CD4-positive, alpha-beta T cell treated with Interleukin-6 for 4 hours (primary cell): Measurements from ENCODE around the gene SHB.
"Not testable (repeated sequence)": the region's sequence is repeated elsewhere in the genome, so short reads cannot be mapped to it uniquely, and the experiment has no call there.

Experiments
- DNase-seq: peaks from one replicate; pipeline ENCODE4 v3.0.0-alpha.2; 2020; ENCODE audit warnings: mixed read lengths

SHB gene

DNA sequence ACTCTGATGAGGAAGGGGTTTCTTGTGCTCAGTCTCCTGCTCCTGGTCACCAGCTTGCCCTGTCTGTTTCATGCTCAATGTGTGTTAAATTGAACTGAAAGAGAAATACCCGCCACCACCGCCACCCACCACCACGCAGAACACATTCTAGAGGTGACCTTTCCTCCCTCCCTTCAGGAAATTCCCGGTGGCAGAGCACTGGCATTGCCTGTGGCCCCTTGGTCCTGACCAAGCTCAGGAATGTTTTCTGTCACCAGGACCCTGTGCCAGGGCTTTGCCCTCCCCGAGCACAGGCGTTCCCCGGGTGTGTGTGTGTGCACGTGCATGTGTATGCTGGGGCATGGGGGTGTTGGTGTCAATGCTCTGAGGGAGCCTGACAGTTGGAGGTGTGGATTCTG lies 154.9 kb downstream of the SHB start:
- DNase-seq: no peak

DNA sequence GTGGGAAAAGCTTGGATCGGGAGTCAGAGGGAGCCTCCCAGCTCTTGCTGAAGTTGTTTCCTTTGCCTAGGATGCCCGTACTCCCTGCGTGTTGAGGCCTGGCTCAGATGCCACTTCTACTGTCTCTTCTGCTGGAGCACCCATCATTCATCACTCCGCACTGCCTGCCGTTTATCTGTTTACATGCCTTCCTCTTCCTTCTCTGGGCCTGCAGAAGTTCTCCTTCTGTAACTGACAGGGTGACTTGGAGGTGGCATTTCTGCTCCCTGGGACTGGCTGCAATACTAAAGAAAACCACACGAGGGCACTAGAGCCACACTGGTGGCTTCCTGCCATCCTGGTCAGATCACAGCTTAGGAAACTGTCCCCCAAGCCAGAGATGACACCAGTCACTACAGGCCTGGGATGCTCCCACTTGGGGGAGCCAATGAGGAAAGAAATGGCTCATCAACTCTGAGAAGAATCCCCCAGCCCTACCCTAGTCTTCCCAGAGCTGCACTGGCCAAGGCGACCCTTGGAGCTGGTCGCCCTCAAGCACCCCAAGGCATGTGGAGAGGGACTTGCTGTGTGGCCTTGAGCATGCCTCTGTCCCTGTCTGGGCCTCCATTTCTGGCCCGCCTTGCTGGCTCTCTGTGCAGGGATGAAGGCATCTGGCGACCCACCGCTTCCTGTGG lies 155.4 kb downstream of the SHB start:
- DNase-seq: peak; percentile 79

GRCh38 chr9:37911271-37911681 lies 157.8 kb downstream of the SHB start:
- DNase-seq: no peak

DNA sequence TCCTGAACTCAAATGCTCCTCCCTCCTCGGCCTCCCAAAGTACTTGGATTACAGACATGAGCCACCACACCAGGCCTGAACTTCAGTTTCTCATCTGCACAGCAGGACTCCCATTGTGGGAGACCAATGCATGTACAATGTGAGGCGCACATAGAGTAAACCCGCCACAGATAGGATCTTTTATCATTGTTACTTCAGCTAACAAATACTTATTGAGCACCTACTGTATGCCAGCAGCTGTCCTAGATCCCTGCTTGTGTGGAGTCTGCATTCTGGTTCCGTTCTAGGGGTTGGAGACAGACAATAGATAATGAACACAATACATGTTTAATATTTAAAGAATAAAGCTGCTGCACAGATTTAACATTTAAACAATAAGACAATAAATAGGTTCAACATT lies 158.8 kb downstream of the SHB start:
- DNase-seq: no peak

DNA sequence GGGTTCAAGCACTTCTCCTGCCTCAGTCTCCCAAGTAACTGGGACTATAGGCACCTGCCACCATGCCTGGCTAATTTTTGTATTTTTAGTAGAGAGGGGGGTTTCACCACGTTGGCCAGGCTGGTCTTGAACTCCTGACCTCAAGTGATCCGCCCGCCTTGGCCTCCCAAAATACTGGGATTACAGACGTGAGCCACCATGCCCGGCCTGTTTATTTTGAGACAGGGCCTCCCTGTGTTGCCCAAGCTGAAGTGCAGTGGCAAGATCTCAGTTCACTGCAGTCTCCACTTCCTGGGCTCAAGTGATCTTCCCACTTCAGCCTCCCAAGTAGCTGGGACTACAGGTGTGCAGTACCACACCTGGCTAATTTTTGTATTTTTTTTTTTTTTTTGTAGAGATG lies 159.2 kb downstream of the SHB start:
- DNase-seq: not testable (repeated sequence)

- DNase-seq: no peak
Measured at GRCh38 chr9:37909326-37909725, 159.7 kb downstream of the SHB start.

- DNase-seq: no peak
Measured at GRCh38 chr9:37908698-37909186, 160.3 kb downstream of the SHB start.

DNA sequence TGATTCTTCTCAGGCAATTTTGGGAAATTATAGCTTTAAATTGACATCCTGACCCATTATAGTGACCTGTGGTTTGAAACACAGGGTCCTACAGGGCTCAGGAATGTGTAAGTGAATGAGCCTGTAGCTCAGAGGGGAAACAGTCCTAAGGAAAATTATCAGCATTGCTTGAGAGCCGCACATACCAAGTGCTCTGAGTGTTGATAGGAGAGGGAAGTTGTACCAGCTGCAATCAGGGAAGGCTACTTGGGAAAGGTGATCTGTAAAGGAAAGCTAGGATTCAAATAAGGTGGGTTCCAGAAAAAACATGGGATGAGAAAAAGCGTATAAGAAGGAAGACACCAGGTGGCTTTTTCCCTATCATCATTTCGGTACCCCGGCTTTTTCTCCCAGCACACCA lies 160.7 kb downstream of the SHB start:
- DNase-seq: no peak

DNA sequence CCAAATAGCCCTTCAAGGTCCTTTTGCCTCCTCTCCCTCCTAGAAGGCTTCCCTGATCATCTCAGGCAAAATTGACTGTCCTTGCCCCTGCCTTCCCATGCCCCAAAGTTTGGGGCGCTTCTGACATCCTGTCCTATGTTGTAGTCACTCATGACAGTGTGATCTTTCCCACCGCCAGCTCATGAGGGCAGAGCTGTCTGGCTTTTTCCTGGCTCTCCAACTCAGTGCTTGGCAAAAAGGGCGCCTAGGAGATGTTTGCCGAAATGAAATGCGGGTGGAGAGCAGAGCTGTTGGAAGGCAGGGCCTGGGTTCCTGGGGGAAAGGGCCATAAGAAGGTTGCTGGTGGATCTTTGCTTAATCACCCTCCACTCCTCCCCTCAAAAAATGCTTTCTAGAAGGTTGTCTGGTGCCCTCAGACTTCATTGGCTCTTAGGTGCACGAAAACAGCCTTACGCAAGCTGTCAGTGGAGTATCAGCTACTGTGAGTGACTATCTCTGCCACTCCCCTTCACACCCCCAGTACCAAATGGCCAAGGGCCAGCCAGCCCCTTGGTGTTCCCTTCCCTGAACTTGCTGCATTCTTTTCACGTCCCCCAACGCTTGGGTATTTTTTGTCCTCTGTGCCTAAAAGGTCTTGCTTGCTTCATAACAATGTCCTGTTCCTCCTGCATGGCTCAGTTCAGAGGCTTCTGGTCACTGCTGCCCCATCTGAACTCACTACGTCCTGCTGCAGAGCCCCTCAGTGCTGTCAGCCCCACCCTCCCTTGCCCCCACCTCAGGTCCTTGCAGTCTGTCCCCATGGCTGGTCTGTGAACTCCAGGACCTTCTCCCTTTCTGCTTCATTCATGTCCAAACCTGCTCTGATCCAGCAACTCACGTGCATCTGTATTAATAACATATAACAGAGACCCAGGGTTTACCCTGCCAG lies 162.5 kb downstream of the SHB start:
- DNase-seq: no peak

GRCh38 chr9:37905776-37906175 lies 163.3 kb downstream of the SHB start:
- DNase-seq: no peak

- DNase-seq: no peak
Measured at GRCh38 chr9:37905131-37905505, 163.9 kb downstream of the SHB start.

GRCh38 chr9:37904445-37905130 lies 164.4 kb downstream of the SHB start:
- DNase-seq: peak; percentile 15

- DNase-seq: peak; percentile 95
Measured at GRCh38 chr9:37903647-37904444, 165.2 kb downstream of the SHB start, which contains the start of gene SLC25A51. SLC25A51 (minus strand) TSS chr9:37904127; CDS start chr9:37888550, 15,577 bp downstream.

- DNase-seq: no peak
Measured at GRCh38 chr9:37902796-37903646, 166.0 kb downstream of the SHB start.

DNA sequence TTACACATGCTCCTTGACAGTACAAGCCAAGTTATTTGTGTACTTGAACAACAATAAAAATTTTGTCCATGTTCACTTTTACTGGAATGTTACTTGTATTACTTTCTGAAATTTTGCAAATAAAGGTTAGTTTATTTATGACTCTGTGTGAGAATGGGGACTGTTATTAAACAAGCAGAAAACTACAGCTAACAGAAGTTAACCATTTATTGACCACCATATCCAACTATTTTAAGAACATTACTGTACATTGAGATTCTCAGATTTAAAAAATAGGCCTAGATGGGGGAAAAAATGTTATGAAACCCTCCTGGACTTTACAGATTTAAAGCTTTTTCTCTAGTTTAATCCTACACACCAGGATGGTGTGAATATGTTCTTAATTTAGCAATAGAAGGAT lies 166.9 kb downstream of the SHB start:
- no peak for DNase-seq

DNA sequence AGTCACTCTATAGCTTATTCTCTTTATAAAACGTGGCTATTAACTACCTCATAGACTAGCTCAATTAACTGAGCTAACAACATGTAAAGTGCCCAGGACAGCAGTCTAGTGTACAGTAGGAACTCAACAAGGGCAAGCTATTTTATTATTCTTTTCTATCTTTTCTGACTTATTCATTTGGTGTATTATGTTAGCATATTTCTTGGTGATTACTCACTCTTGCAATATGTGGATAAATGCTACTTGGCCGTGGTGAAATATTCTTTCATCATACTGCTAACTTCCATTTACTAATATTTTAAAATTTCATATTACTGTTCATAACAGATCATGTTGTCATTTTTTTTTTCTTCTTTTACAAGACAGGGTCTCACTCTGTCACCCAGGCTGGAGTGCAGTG lies 170.0 kb downstream of the SHB start:
- DNase-seq: no peak

DNA sequence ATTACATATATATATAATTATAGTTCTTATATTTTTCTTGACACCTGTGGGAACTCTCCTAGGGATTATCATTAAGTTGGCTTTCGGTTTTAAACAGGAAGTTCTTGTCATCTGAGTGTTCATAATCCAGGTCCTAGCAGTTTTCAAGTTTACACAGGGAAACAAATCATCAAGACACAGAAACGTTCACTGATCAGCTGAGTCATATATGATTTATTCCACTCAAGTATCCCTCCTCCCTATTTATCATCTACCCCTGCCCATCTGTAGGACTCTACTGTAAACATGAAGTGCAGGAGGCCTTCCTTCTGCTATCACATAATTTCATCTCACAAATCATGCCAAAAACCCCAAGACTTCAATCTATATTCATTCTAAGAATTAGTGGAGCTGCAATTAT lies 171.4 kb downstream of the SHB start:
- no peak for DNase-seq

- no peak for DNase-seq
Measured at GRCh38 chr9:37892063-37892462, 177.0 kb downstream of the SHB start.

GRCh38 chr9:37891042-37891441 lies 178.0 kb downstream of the SHB start:
- DNase-seq: not testable (repeated sequence)

DNA sequence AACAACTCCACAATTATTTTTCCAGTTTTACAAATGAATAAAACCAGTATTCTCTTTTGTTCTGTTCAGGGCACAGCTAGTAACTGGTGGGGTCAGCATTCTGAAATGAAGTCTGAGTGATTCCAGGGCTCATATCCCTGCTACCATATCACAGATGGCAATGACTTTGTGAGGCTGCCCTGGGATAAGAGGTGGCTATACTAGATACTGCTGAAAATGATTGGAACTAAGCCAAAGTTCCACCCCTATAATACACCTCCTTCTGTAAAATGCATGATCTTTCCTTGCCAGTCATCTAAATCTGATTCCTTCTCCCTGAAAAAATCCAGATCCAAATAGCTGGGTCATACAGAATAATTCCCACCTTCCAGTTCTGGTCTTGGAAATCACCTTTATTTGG lies 179.5 kb downstream of the SHB start:
- no peak for DNase-seq

DNA sequence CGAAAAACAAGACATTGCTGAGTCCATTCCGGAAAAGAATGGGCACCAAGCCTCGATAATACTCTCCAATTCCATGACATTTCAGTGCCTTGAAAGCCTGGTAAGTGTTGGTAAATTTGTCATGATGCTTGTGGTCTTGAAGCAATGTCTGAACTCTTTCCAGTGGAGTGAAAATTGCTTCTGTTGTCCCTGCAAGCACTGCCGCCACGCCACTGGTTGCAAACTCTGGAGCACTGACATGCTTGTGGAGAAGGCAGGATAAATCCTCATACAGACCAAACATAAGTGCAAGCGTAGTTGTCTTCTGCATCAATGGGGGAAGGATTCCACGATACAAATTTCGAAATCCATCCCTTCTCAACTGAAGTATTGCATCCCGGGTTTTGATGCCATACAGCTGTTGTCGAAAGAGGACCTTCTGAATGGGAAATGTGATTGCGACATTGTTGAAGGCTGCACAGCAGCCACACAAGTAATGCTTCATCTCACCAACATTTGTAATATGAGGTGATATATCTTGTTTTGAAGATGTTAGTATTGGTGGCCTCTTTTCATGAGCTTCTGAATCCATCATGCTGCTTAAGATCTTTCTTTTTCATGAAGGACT lies 180.9 kb downstream of the SHB start:
- not testable (repeated sequence) for DNase-seq
